Vagina (tissue), 2 donors: ENCODE measurements around the gene DISP3. TPM values are rescaled to one million over a fixed set of nuclear protein-coding genes. Genes with fewer than 3 reads are reported as not detected.

Experiments
- DNase-seq, 2 donors: peaks; one replicate each; pipeline ENCODE4 v3.0.0-alpha.2; 2017; ENCODE audit errors: extremely low spot score in 2 of 2
- H3K27ac ChIP-seq: fragments of 200-600 bp; sonication (generic); one replicate; pipeline ENCODE4 v1.5.1; 2019
- H3K27me3 ChIP-seq: fragments of 200-600 bp; sonication (generic); one replicate; pipeline ENCODE4 v1.5.1; 2019
- H3K36me3 ChIP-seq, 2 donors: fragments of 200-600 bp; sonication (generic); one replicate each; pipeline ENCODE4 v1.5.1; 2017 to 2019
- H3K4me1 ChIP-seq: fragments of 200-600 bp; sonication (generic); one replicate; pipeline ENCODE4 v1.5.1; 2019
- H3K4me3 ChIP-seq, 2 donors: fragments of 200-600 bp; sonication (generic); 1 replicate in 1 of 2; 2 replicates in 1 of 2; pipeline ENCODE4 v1.5.1; 2016 to 2019
- H3K9me3 ChIP-seq: fragments of 200-600 bp; sonication (generic); one replicate; pipeline ENCODE4 v1.5.1; 2019
- CTCF ChIP-seq, 3 experiments: fragments of 450-650 bp in 2 of 3; fragments of 200-600 bp in 1 of 3; sonication (generic) in 1 of 3; IDR thresholded peaks; one replicate each; pipeline ENCODE4 v1.5.1; 2017 to 2019; ENCODE audit warnings: antibody characterized with exemption in 3 of 3, mild to moderate bottlenecking in 2 of 3, moderate library complexity in 2 of 3
- POLR2A ChIP-seq, 2 donors: fragments of 450-650 bp; IDR thresholded peaks; one replicate each; pipeline ENCODE4 v1.6.1; 2017; ENCODE audit warnings: antibody characterized with exemption in 2 of 2, mild to moderate bottlenecking in 2 of 2, moderate library complexity in 2 of 2
- POLR2AphosphoS5 ChIP-seq, 2 donors: sonication (generic); formaldehyde crosslinking; IDR thresholded peaks; one replicate each; pipeline ENCODE4 v1.9.0; 2017; ENCODE audit warnings: antibody characterized with exemption in 2 of 2, mild to moderate bottlenecking in 2 of 2, low read depth in 1 of 2; ENCODE audit not compliant: insufficient read depth in 1 of 2
- intact Hi-C: fragments of 100-400 bp; cut with DNase I; formaldehyde crosslinking; loops from one replicate; pipeline ENCODE4 v1.15.1; 2023
- total RNA-seq: library from RNA; depleted of rRNA; stranded (reverse); fragments of >200 nt; gene quantifications from one replicate; pipeline ENCODE4 v1.2.3, GENCODE V29; 2016

Gene DISP3
- total RNA-seq, 1 donor from 2014 or later = not detected

GRCh38 chr1:11473491-11474034 is 5.4 kb upstream of the DISP3 start:
- Histone ChIP-seq H3K27me3 (no peaks in the 10 kb centered on the region), H3K36me3 (no peaks in the 10 kb centered on the region), H3K27ac (no peak overlapping the region), H3K4me3 (no peak overlapping the region), H3K4me1 (no peaks in the 10 kb centered on the region), H3K9me3 (no peaks in the 10 kb centered on the region)
- TF ChIP-seq POLR2AphosphoS5 (IDR thresholded peaks at IDR 0.05; ENCODE audit: insufficient read depth in 1 of 2, low read depth in 1 of 2) (no peak), POLR2A (IDR thresholded peaks at IDR 0.05) (no peak), CTCF (IDR thresholded peaks at IDR 0.05) (no peak)
- DNase-seq = no peak
- intact Hi-C loops = no loop called here

GRCh38 chr1:11474826-11475225 is 4.1 kb upstream of the DISP3 start:
- no peaks in the 10 kb centered on the region for H3K9me3 ChIP-seq
- intact Hi-C loops = no loop called here
- peaks cover 10% of the 10 kb centered on the region for H3K4me1 ChIP-seq
- no peaks in the 10 kb centered on the region for H3K36me3 ChIP-seq
- no peak overlapping the region for H3K27ac ChIP-seq
- no peak for DNase-seq
- TF ChIP-seq POLR2AphosphoS5 (IDR thresholded peaks at IDR 0.05; ENCODE audit: insufficient read depth in 1 of 2, low read depth in 1 of 2) (no peak), CTCF (IDR thresholded peaks at IDR 0.05) (no peak), POLR2A (IDR thresholded peaks at IDR 0.05) (no peak)
- no peak overlapping the region for H3K4me3 ChIP-seq
- H3K27me3 ChIP-seq = no peaks in the 10 kb centered on the region

- no peak overlapping the region for H3K4me3 ChIP-seq
- H3K36me3 ChIP-seq = no peaks in the 10 kb centered on the region
- no peak for TF ChIP-seq POLR2A (IDR thresholded peaks at IDR 0.05)
- TF ChIP-seq POLR2AphosphoS5 (IDR thresholded peaks at IDR 0.05; ENCODE audit: insufficient read depth in 1 of 2, low read depth in 1 of 2) = no peak
- no peak for TF ChIP-seq CTCF (IDR thresholded peaks at IDR 0.05)
- no peak for DNase-seq
- no peak overlapping the region for H3K27ac ChIP-seq
- H3K4me1 ChIP-seq = peaks cover 12% of the 10 kb centered on the region
- intact Hi-C loops = no loop called here
- no peaks in the 10 kb centered on the region for H3K9me3 ChIP-seq
- no peaks in the 10 kb centered on the region for H3K27me3 ChIP-seq
Observed at GRCh38 chr1:11475748-11476147, 3.2 kb upstream of the DISP3 start.

- H3K27me3 ChIP-seq = no peaks in the 10 kb centered on the region
- intact Hi-C loops = no loop called here
Observed at GRCh38 chr1:11479375-11479979, 522 bp downstream of the DISP3 start.

More at GRCh38 chr1:11479375-11479979, 522 bp downstream of the DISP3 start:
- no peaks in the 10 kb centered on the region for H3K36me3 ChIP-seq
- peaks cover 12% of the 10 kb centered on the region for H3K4me1 ChIP-seq
- DNase-seq = no peak
- TF ChIP-seq CTCF (IDR thresholded peaks at IDR 0.05) (no peak), POLR2A (IDR thresholded peaks at IDR 0.05) (no peak), POLR2AphosphoS5 (IDR thresholded peaks at IDR 0.05; ENCODE audit: insufficient read depth in 1 of 2, low read depth in 1 of 2) (no peak)
- peak overlapping the region; percentile 34 to 45 for H3K4me3 ChIP-seq
- H3K9me3 ChIP-seq = no peaks in the 10 kb centered on the region
- no peak overlapping the region for H3K27ac ChIP-seq
